ENCODE measurements around the gene SEMA3A. TPM values are rescaled to one million over a fixed set of nuclear protein-coding genes. Genes with fewer than 3 reads are reported as not detected.

The SEMA3A gene
- total RNA-seq, 1 donor from 2014 or later: 1.9 TPM

DNA sequence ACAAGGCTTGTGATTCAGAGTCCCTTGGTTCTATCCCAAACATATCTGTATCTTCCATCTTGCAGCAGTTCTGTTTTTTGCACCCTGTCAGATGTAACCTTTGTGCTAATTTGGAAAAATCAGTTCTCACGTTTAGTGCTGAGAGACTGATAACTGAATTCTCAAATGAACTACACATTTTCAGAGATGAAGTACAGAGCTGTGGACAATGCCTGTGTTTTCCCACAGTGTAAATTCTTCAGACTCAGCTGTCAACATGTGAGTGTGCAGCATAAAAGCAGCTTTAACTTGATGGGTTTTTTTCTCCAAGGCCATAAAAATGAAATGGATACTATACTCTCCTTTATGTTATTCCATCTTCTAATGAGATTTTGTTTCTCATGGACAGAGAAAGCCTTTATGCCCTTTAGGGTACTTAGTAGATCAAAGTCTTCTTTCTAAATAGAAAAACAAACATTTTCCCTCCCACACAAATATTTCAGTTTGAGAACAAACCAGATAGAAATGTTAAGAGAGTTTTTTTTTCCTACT is 150.9 kb downstream of the SEMA3A start:
- Histone ChIP-seq H3K27me3 (ENCODE audit: low read depth) (no peaks in the 10 kb centered on the region), H3K36me3 (no peaks in the 10 kb centered on the region), H3K4me1 (no peaks in the 10 kb centered on the region), H3K27ac (replicated peaks) (no peak overlapping the region), H3K4me3 (no peak overlapping the region), H3K9me3 (replicated peaks) (no peaks in the 10 kb centered on the region)
- intact Hi-C loops (cut with micrococcal nuclease): no loop called here
- TF ChIP-seq, protein P1, sequence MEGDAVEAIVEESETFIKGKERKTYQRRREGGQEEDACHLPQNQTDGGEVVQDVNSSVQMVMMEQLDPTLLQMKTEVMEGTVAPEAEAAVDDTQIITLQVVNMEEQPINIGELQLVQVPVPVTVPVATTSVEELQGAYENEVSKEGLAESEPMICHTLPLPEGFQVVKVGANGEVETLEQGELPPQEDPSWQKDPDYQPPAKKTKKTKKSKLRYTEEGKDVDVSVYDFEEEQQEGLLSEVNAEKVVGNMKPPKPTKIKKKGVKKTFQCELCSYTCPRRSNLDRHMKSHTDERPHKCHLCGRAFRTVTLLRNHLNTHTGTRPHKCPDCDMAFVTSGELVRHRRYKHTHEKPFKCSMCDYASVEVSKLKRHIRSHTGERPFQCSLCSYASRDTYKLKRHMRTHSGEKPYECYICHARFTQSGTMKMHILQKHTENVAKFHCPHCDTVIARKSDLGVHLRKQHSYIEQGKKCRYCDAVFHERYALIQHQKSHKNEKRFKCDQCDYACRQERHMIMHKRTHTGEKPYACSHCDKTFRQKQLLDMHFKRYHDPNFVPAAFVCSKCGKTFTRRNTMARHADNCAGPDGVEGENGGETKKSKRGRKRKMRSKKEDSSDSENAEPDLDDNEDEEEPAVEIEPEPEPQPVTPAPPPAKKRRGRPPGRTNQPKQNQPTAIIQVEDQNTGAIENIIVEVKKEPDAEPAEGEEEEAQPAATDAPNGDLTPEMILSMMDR (IDR thresholded peaks at IDR 0.05; ENCODE audit: borderline replicate concordance): no peak
- DNase-seq: no peak

DNA sequence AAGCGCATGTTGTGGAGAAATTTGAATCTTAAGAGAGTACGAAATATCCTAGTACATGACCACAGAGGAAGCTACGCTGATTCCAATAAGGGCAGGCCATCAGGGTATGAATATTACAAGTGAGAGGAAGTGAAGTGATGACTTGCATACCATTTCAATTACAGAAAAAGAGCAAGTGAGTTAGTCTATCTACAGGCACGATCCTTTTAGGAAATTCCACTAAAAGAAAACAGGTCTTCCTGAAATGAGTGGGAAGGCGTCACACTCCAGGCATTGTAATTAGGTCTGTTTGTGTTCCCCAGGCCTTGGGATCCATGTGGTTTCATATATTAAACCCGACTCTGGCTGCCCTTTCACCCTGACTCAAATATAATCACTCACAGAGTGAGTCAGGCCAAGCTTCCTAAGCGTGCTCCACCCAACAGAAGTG is 152.5 kb downstream of the SEMA3A start:
- no peaks in the 10 kb centered on the region for H3K36me3 ChIP-seq
- no peaks in the 10 kb centered on the region for H3K27me3 ChIP-seq (ENCODE audit: low read depth)
- TF ChIP-seq, protein P1 (IDR thresholded peaks at IDR 0.05; ENCODE audit: borderline replicate concordance): no peak
- no peak overlapping the region for H3K4me3 ChIP-seq
- no peak overlapping the region for H3K27ac ChIP-seq (replicated peaks)
- no peaks in the 10 kb centered on the region for H3K4me1 ChIP-seq
- intact Hi-C loops (cut with micrococcal nuclease): no loop called here
- H3K9me3 ChIP-seq (replicated peaks): no peaks in the 10 kb centered on the region
- no peak for DNase-seq

DNA sequence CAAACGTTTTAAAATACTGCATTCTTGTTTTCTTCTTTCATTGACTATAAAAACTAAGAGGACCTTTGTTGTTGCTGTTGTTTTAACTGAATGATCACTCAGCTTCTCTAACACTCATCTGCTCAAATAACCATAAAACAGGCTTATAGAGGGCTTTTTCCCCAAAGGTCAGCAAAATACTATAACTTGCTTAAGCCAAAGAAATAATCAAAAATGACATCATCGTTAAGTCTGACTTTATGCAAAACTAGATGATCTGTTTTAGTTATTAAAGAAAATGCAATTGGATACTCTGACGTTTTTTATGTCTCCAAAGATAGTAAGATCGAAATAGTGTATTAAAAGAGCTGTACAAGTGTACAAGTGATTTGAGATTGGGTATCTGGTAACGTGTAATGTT is 152.9 kb downstream of the SEMA3A start:
- Histone ChIP-seq H3K27ac (replicated peaks) (no peak overlapping the region), H3K27me3 (ENCODE audit: low read depth) (no peaks in the 10 kb centered on the region), H3K4me3 (no peak overlapping the region), H3K4me1 (no peaks in the 10 kb centered on the region), H3K9me3 (replicated peaks) (no peaks in the 10 kb centered on the region), H3K36me3 (no peaks in the 10 kb centered on the region)
- intact Hi-C loops (cut with micrococcal nuclease): no loop called here
- DNase-seq: no peak
- TF ChIP-seq, protein P1 (IDR thresholded peaks at IDR 0.05; ENCODE audit: borderline replicate concordance): no peak

DNA sequence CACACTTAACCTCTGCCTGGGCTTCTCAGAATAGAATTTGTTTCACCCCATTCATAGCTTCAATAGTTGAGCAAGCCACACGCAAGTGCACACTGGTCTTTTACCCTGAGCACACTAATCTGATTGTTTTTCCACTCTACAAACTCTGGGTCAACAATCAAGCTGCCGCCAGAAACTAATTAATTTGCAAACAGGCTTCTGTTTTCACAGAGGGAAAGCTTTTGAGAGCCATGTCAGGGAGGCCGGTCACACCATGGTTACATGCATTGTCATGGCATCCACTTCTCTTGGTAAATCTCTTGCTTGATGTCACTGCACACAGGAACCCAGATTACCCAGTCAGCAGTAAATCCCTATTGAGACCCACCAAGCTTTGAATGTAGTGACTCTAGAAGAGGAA is 154.2 kb downstream of the SEMA3A start:
- no peak for DNase-seq
- TF ChIP-seq, protein P1 (IDR thresholded peaks at IDR 0.05; ENCODE audit: borderline replicate concordance): no peak
- H3K4me3 ChIP-seq: no peak overlapping the region
- H3K9me3 ChIP-seq (replicated peaks): no peaks in the 10 kb centered on the region
- intact Hi-C loops (cut with micrococcal nuclease): no loop called here
- no peak overlapping the region for H3K27ac ChIP-seq (replicated peaks)
- no peaks in the 10 kb centered on the region for H3K27me3 ChIP-seq (ENCODE audit: low read depth)
- H3K4me1 ChIP-seq: no peaks in the 10 kb centered on the region
- H3K36me3 ChIP-seq: no peaks in the 10 kb centered on the region

DNA sequence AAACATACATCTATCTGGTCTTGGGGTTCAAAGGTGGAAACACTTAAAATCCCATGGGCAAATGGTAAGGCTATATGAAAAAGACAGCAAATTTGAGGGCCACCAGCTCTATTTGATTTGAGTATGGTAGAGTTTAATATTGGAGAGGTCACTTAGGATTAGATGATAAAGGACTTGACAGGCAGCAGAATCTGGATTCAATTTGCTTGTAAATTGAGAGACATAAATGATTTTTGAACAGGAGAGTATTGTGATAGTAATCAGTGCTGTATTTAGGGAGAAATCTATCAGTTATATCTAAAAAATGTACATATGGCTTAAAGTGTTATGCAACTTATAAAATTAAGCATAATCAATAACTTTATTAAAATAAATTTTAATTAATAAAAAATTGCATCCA is 155.2 kb downstream of the SEMA3A start:
- DNase-seq: no peak
- no peak overlapping the region for H3K27ac ChIP-seq (replicated peaks)
- no peak overlapping the region for H3K4me3 ChIP-seq
- intact Hi-C loops (cut with micrococcal nuclease): no loop called here
- H3K27me3 ChIP-seq (ENCODE audit: low read depth): no peaks in the 10 kb centered on the region
- no peaks in the 10 kb centered on the region for H3K36me3 ChIP-seq
- no peaks in the 10 kb centered on the region for H3K4me1 ChIP-seq
- TF ChIP-seq, protein P1 (IDR thresholded peaks at IDR 0.05; ENCODE audit: borderline replicate concordance): no peak
- H3K9me3 ChIP-seq (replicated peaks): no peaks in the 10 kb centered on the region

Data from left ventricle myocardium inferior (tissue), 1 donor.